GM06990 (cell line): ENCODE results near the gene ORMDL3.

Source experiments
- DNase-seq: peaks from one replicate; pipeline ENCODE4 v3.0.0-alpha.2; 2011; ENCODE audit not compliant: insufficient read length; ENCODE audit errors: extremely low read depth
- H3K27me3 ChIP-seq: replicated peaks from 2 replicates; pipeline ENCODE4 v1.6.0; 2011; ENCODE audit warnings: low read length; ENCODE audit not compliant: control insufficient read depth, insufficient read depth
- H3K36me3 ChIP-seq: 2 replicates; pipeline ENCODE4 v1.5.1; 2011; ENCODE audit warnings: low read length; ENCODE audit not compliant: control insufficient read depth, insufficient read depth
- H3K4me3 ChIP-seq: replicated peaks from 2 replicates; pipeline ENCODE4 v1.5.1; 2011; ENCODE audit warnings: low read depth, mild to moderate bottlenecking, control low read depth, low read length
- CTCF ChIP-seq: IDR thresholded peaks from 2 replicates; pipeline ENCODE4 v1.5.1; 2011; ENCODE audit warnings: low read length, control low read depth, mild to moderate bottlenecking, inconsistent platforms; ENCODE audit not compliant: insufficient read depth, poor library complexity, severe bottlenecking

ORMDL3 gene

GRCh38 chr17:39939106-39939505 is 11.7 kb upstream of the ORMDL3 start:
- Histone ChIP-seq H3K27me3 (no peaks in the 10 kb centered on the region), H3K36me3 (no peaks in the 10 kb centered on the region), H3K4me3 (no peak overlapping the region)
- no peak for TF ChIP-seq CTCF
- DNase-seq = no peak

GRCh38 chr17:39938140-39938869 is 10.9 kb upstream of the ORMDL3 start:
- Histone ChIP-seq H3K36me3 (no peaks in the 10 kb centered on the region), H3K4me3 (no peak overlapping the region), H3K27me3 (no peaks in the 10 kb centered on the region)
- peak; percentile 21 for TF ChIP-seq CTCF
- peak; percentile 41 for DNase-seq

- H3K27me3 ChIP-seq = no peaks in the 10 kb centered on the region
- H3K36me3 ChIP-seq = no peaks in the 10 kb centered on the region
- TF ChIP-seq CTCF = no peak
- no peak for DNase-seq
- no peak overlapping the region for H3K4me3 ChIP-seq
Observed at GRCh38 chr17:39937447-39937846, 10.0 kb upstream of the ORMDL3 start.

- TF ChIP-seq CTCF = no peak
- Histone ChIP-seq H3K27me3 (no peaks in the 10 kb centered on the region), H3K4me3 (no peak overlapping the region), H3K36me3 (no peaks in the 10 kb centered on the region)
- DNase-seq = no peak
Observed at GRCh38 chr17:39935909-39936308, 8.5 kb upstream of the ORMDL3 start.

- no peaks in the 10 kb centered on the region for H3K36me3 ChIP-seq
- no peak overlapping the region for H3K4me3 ChIP-seq
- no peak for DNase-seq
- H3K27me3 ChIP-seq = no peaks in the 10 kb centered on the region
- no peak for TF ChIP-seq CTCF
Observed at GRCh38 chr17:39934324-39934723, 6.9 kb upstream of the ORMDL3 start.

- no peak for DNase-seq
- H3K36me3 ChIP-seq = no peaks in the 10 kb centered on the region
- H3K4me3 ChIP-seq = no peak overlapping the region
- TF ChIP-seq CTCF = no peak
- H3K27me3 ChIP-seq = no peaks in the 10 kb centered on the region
Observed at GRCh38 chr17:39933912-39934311, 6.5 kb upstream of the ORMDL3 start.
